HepG2 (cell line): ENCODE measurements around the gene SLC43A1. TPM values are rescaled to one million over a fixed set of nuclear protein-coding genes. Genes with fewer than 3 reads are reported as not detected.

Experiments used
- BORCS8-MEF2B ChIP-seq: sonication (generic); formaldehyde crosslinking; IDR thresholded peaks from 2 replicates; pipeline ENCODE4 v1.8.0; 2022; ENCODE audit warnings: mild to moderate bottlenecking, missing genetic modification reagents
- CBX2 ChIP-seq, 2 experiments: fragments of 200-600 bp in 1 of 2; sonication (generic); formaldehyde crosslinking in 1 of 2; IDR thresholded peaks; 2 replicates each; pipeline versions ENCODE4 v1.7.0 to v1.8.1; 2018 to 2022; ENCODE audit warnings: low read depth in 2 of 2, low read length in 1 of 2, mild to moderate bottlenecking in 1 of 2, missing genetic modification reagents in 1 of 2
- FOXJ3 ChIP-seq: sonication (generic); formaldehyde crosslinking; IDR thresholded peaks from 2 replicates; pipeline ENCODE4 v1.4.0; 2020; ENCODE audit warnings: missing genetic modification reagents, mild to moderate bottlenecking, borderline replicate concordance
- GABPB1 ChIP-seq: IDR thresholded peaks from 2 replicates; pipeline ENCODE4 v1.6.1; 2016; ENCODE audit warnings: mild to moderate bottlenecking, missing genetic modification reagents, moderate library complexity, missing compliant biosample characterization
- KIAA2018 ChIP-seq: sonication (generic); formaldehyde crosslinking; IDR thresholded peaks from 2 replicates; pipeline ENCODE4 v1.5.0; 2020; ENCODE audit warnings: mild to moderate bottlenecking, missing genetic modification reagents, borderline replicate concordance
- NONO ChIP-seq, 2 experiments: fragments of 450-650 bp in 1 of 2; sonication (generic) in 1 of 2; formaldehyde crosslinking in 1 of 2; IDR thresholded peaks in 1 of 2; conservative IDR thresholded peaks in 1 of 2; 2 replicates each; pipeline versions ENCODE4 v1.6.1 to v1.8.0; 2017 to 2022; ENCODE audit warnings: mild to moderate bottlenecking in 1 of 2, missing genetic modification reagents in 1 of 2, moderate library complexity in 1 of 2
- PLSCR1 ChIP-seq: sonication (generic); formaldehyde crosslinking; IDR thresholded peaks from 2 replicates; pipeline ENCODE4 v1.5.0; 2020; ENCODE audit warnings: missing genetic modification reagents, mild to moderate bottlenecking, borderline replicate concordance
- SMAD3 ChIP-seq: sonication (generic); formaldehyde crosslinking; IDR thresholded peaks from 2 replicates; pipeline ENCODE4 v1.4.0; 2020; ENCODE audit warnings: missing genetic modification reagents
- SMARCE1 ChIP-seq: fragments of 450-650 bp; IDR thresholded peaks from 2 replicates; pipeline ENCODE4 v1.6.1; 2017; ENCODE audit warnings: borderline replicate concordance
- SOX13 ChIP-seq, 3 experiments: fragments of 450-650 bp in 1 of 3; sonication (generic) in 1 of 3; formaldehyde crosslinking in 1 of 3; IDR thresholded peaks in 2 of 3; conservative IDR thresholded peaks in 1 of 3; 2 replicates each; pipeline versions ENCODE4 v1.5.0 to v1.6.1; 2016 to 2020; ENCODE audit warnings: antibody characterized with exemption in 1 of 3, mild to moderate bottlenecking in 1 of 3, missing compliant biosample characterization in 1 of 3, missing genetic modification reagents in 1 of 3, moderate library complexity in 1 of 3
- ZNF12 ChIP-seq: sonication (generic); formaldehyde crosslinking; IDR thresholded peaks from 2 replicates; pipeline ENCODE4 v1.5.0; 2020; ENCODE audit warnings: missing genetic modification reagents
- ZNF552 ChIP-seq: sonication (generic); formaldehyde crosslinking; IDR thresholded peaks from 2 replicates; pipeline ENCODE4 v1.9.0; 2022; ENCODE audit warnings: missing genetic modification reagents, mild to moderate bottlenecking, borderline replicate concordance
- ZNF576 ChIP-seq: sonication (generic); formaldehyde crosslinking; IDR thresholded peaks from 2 replicates; pipeline ENCODE4 v1.4.0; 2020; ENCODE audit warnings: mild to moderate bottlenecking, missing genetic modification reagents
- ZNF598 ChIP-seq: sonication (generic); formaldehyde crosslinking; IDR thresholded peaks from 2 replicates; pipeline ENCODE4 v1.5.1; 2020; ENCODE audit warnings: mild to moderate bottlenecking, missing genetic modification reagents, borderline replicate concordance
- ZNF660 ChIP-seq: sonication (generic); formaldehyde crosslinking; IDR thresholded peaks from 2 replicates; pipeline ENCODE4 v1.5.1; 2020; ENCODE audit warnings: mild to moderate bottlenecking, low read depth, missing genetic modification reagents, borderline replicate concordance
- ZNF740 ChIP-seq: sonication (generic); formaldehyde crosslinking; IDR thresholded peaks from 2 replicates; pipeline ENCODE4 v1.4.0; 2020; ENCODE audit warnings: missing genetic modification reagents
- ZNF761 ChIP-seq: sonication (generic); formaldehyde crosslinking; conservative IDR thresholded peaks from 2 replicates; pipeline ENCODE4 v1.4.0; 2020; ENCODE audit warnings: mild to moderate bottlenecking, missing genetic modification reagents
- ZNF788 ChIP-seq: sonication (generic); formaldehyde crosslinking; IDR thresholded peaks from 2 replicates; pipeline ENCODE4 v1.5.0; 2020; ENCODE audit warnings: mild to moderate bottlenecking, missing genetic modification reagents, borderline replicate concordance
- polyA plus RNA-seq, 8 experiments: library from polyadenylated mRNA; depleted of rRNA in 3 of 8; stranded (reverse) in 7 of 8; unstranded in 1 of 8; fragments of >200 nt; fragmentation: Illumina TruSeq in 4 of 8; extraction: Trizol in 4 of 8; gene quantifications; 2 replicates each; pipeline versions ENCODE4 v1.2.1 to v1.2.3, GENCODE V29; 2011 to 2016; ENCODE audit warnings: low read depth in 4 of 8, missing spikeins in 1 of 8, mixed read lengths in 1 of 8; ENCODE audit not compliant: insufficient read depth in 1 of 8
- total RNA-seq, 5 experiments: library from RNA; depleted of rRNA; stranded (reverse); fragments of >200 nt; fragmentation: Illumina TruSeq; extraction: Trizol; gene quantifications; 2 replicates each; pipeline ENCODE4 v1.2.3, GENCODE V29; 2016; ENCODE audit warnings: low read depth in 1 of 5

Gene SLC43A1
- total and polyA plus RNA-seq, 2 of the 13 experiments (the other 11 are each of a cell fraction or from before 2014, with no cell fraction given) = 72.3 to 87.6 TPM

GRCh38 chr11:57458410-57459163, 56.9 kb downstream of the SLC43A1 start (continued):
- TF ChIP-seq KIAA2018 (CRISPR knock-in tag) = no peak
- TF ChIP-seq SMARCE1 = no peak
- no peak for TF ChIP-seq ZNF761 (CRISPR knock-in tag)
- TF ChIP-seq ZNF576 (CRISPR knock-in tag) = no peak
- TF ChIP-seq ZNF740 (CRISPR knock-in tag) = 0 out of 2 replicates have a peak, but pooled peaks have one; percentile 10
- no peak for TF ChIP-seq ZNF660 (CRISPR knock-in tag)
- no peak for TF ChIP-seq SOX13 (IDR thresholded peaks at IDR 0.05)
- TF ChIP-seq SOX13 (CRISPR knock-in tag; conservative IDR thresholded peaks at IDR 0.05 in 1 of 2, IDR thresholded peaks at IDR 0.05 in 1 of 2) = no peak
- no peak for TF ChIP-seq ZNF598 (CRISPR knock-in tag)
- peak; percentile 33; the same call in 1 of the 2 replicates for TF ChIP-seq ZNF788 (CRISPR knock-in tag)
- TF ChIP-seq PLSCR1 (CRISPR knock-in tag) = no peak
- TF ChIP-seq CBX2 (IDR thresholded peaks at IDR 0.05; ENCODE audit: low read depth, low read length) = no peak
- no peak for TF ChIP-seq CBX2 (CRISPR knock-in tag; IDR thresholded peaks at IDR 0.05; ENCODE audit: low read depth)
- TF ChIP-seq BORCS8-MEF2B (CRISPR knock-in tag) = no peak
- no peak for TF ChIP-seq ZNF12 (CRISPR knock-in tag)
- no peak for TF ChIP-seq ZNF552 (CRISPR knock-in tag)
- TF ChIP-seq FOXJ3 (CRISPR knock-in tag) = no peak
- TF ChIP-seq SMAD3 (CRISPR knock-in tag) = 0 out of 2 replicates have a peak, but pooled peaks have one; percentile 25
- TF ChIP-seq NONO (IDR thresholded peaks at IDR 0.05) = no peak
- TF ChIP-seq NONO (CRISPR knock-in tag; conservative IDR thresholded peaks at IDR 0.05) = 0 out of 2 replicates have a peak, but pooled peaks have one; percentile 24
- TF ChIP-seq GABPB1 (CRISPR knock-in tag) = peak; percentile 17; the same call in 1 of the 2 replicates
